ENCODE measurements around the gene KCNAB3. TPM values are rescaled to one million over a fixed set of nuclear protein-coding genes. Genes with fewer than 3 reads are reported as not detected.

KCNAB3 gene
- total and polyA plus RNA-seq, 2 donors (not counting 1 experiment from before 2014, with no cell fraction given): 0.33 to 0.69 TPM

DNA sequence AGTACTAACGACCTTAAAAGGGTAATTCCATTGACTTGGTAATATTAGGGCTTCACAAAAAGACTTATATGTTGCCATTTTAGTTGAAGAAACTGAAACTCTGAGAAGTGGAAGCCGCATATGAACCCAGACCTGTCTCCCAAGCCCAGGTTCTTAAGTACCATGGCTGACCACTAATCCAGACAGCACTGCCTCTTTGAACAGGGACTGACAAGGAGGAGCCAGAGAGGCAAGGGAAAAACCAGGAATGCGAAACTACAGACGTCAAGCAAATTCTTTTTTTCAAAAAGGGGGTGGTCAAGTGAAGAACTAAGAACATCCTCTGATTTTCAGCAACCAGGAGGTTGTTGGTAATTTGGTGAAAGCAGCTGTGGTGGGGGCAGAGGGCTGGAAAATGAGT is 56.6 kb downstream of the KCNAB3 start:
- H3K27me3 ChIP-seq (ENCODE audit: control insufficient read depth, insufficient read depth, low read length): no peaks in the 10 kb centered on the region
- H3K27ac ChIP-seq (ENCODE audit: insufficient read depth, low read length): no peak overlapping the region
- no peaks in the 10 kb centered on the region for H4K20me1 ChIP-seq (ENCODE audit: control insufficient read depth, extremely low read depth, insufficient read depth, low read length)
- no peak for TF ChIP-seq EZH2 (IDR thresholded peaks at IDR 0.05; ENCODE audit: low read length, missing control alignments)
- TF ChIP-seq CTCF (conservative IDR thresholded peaks at IDR 0.05 in 1 of 2, IDR thresholded peaks at IDR 0.05 in 1 of 2; ENCODE audit: low read depth in 1 of 2, low read length in 2 of 2): no peak
- no peaks in the 10 kb centered on the region for H3K9me3 ChIP-seq (ENCODE audit: control insufficient read depth, insufficient read depth, low read depth, low read length)
- H2AFZ ChIP-seq (ENCODE audit: low read length): no peak overlapping the region
- no peak overlapping the region for H3K9ac ChIP-seq (ENCODE audit: insufficient read depth, low read length)
- H3K4me2 ChIP-seq (ENCODE audit: extremely low read depth, insufficient read depth, low read length): no peak overlapping the region
- H3K4me3 ChIP-seq (replicated peaks in 1 of 4; ENCODE audit: control extremely low read depth in 1 of 4, insufficient read depth in 1 of 4, low read depth in 3 of 4, low read length in 4 of 4): no peak overlapping the region
- H3K79me2 ChIP-seq (ENCODE audit: control insufficient read depth, insufficient read depth, low read length): no peaks in the 10 kb centered on the region
- peaks cover 1% of the 10 kb centered on the region for H3K36me3 ChIP-seq (ENCODE audit: control insufficient read depth, insufficient read depth, low read length)
- no peak for DNase-seq (ENCODE audit: low read depth in 2 of 2)
- H3K4me1 ChIP-seq (ENCODE audit: control insufficient read depth, extremely low read depth, insufficient read depth, low read length): no peaks in the 10 kb centered on the region

Other genes starting within 250 kb of the KCNAB3 start
- gene TP53, start 242.4 kb downstream of the KCNAB3 start, total RNA-seq: 23.0 and 24.7 TPM in 2 replicates
- 35.5 and 43.2 TPM in 2 replicates for gene TP53, start 242.4 kb downstream of the KCNAB3 start, polyA plus RNA-seq
- 2.3 and 3.1 TPM in 2 replicates for gene WRAP53, start 241.4 kb downstream of the KCNAB3 start, total RNA-seq
- 3.0 and 7.2 TPM in 2 replicates for gene WRAP53, start 241.4 kb downstream of the KCNAB3 start, polyA plus RNA-seq
- 0.26 and 0.33 TPM in 2 replicates for gene EFNB3, start 224.7 kb downstream of the KCNAB3 start, total RNA-seq
- gene EFNB3, start 224.7 kb downstream of the KCNAB3 start, polyA plus RNA-seq: 0.51 and 3.7 TPM in 2 replicates
- 0.17 and 0.26 TPM in 2 replicates for gene DNAH2, start 212.1 kb downstream of the KCNAB3 start, total RNA-seq
- 0.06 and 0.08 TPM in 2 replicates for gene DNAH2, start 212.1 kb downstream of the KCNAB3 start, polyA plus RNA-seq
- 9.4 and 12.3 TPM in 2 replicates for gene KDM6B, start 95.6 kb downstream of the KCNAB3 start, total RNA-seq
- gene KDM6B, start 95.6 kb downstream of the KCNAB3 start, polyA plus RNA-seq: 0.68 and 1.1 TPM in 2 replicates
- gene TMEM88, start 74.8 kb downstream of the KCNAB3 start, total RNA-seq: 0.17 TPM in 1 of 2 replicates, not detected in the other
- gene TMEM88, start 74.8 kb downstream of the KCNAB3 start, polyA plus RNA-seq: 0.07 TPM in 1 of 2 replicates, not detected in the other
- 41.6 and 78.9 TPM in 2 replicates for gene NAA38, start 72.3 kb downstream of the KCNAB3 start, total RNA-seq
- gene NAA38, start 72.3 kb downstream of the KCNAB3 start, polyA plus RNA-seq: 31.0 and 40.7 TPM in 2 replicates
- 6.9 and 7.4 TPM in 2 replicates for gene CYB5D1, start 71.9 kb downstream of the KCNAB3 start, total RNA-seq
- 6.8 and 8.7 TPM in 2 replicates for gene CYB5D1, start 71.9 kb downstream of the KCNAB3 start, polyA plus RNA-seq
- 144 and 165 TPM in 2 replicates for gene CHD3, start 41.1 kb downstream of the KCNAB3 start, total RNA-seq
- gene CHD3, start 41.1 kb downstream of the KCNAB3 start, polyA plus RNA-seq: 23.6 and 23.8 TPM in 2 replicates
- gene RNF227, start 13.6 kb downstream of the KCNAB3 start, total RNA-seq: 1.8 and 3.9 TPM in 2 replicates
- 2.2 and 2.8 TPM in 2 replicates for gene RNF227, start 13.6 kb downstream of the KCNAB3 start, polyA plus RNA-seq
- gene TRAPPC1, start 2.1 kb upstream of the KCNAB3 start, total RNA-seq: 38.3 and 61.9 TPM in 2 replicates
- 342 and 409 TPM in 2 replicates for gene TRAPPC1, start 2.1 kb upstream of the KCNAB3 start, polyA plus RNA-seq
- gene CNTROB, start 2.4 kb upstream of the KCNAB3 start, total RNA-seq: 12.8 and 17.2 TPM in 2 replicates
- gene CNTROB, start 2.4 kb upstream of the KCNAB3 start, polyA plus RNA-seq: 12.6 and 20.8 TPM in 2 replicates
- not detected in 2 replicates for gene GUCY2D, start 72.8 kb upstream of the KCNAB3 start, total RNA-seq
- gene GUCY2D, start 72.8 kb upstream of the KCNAB3 start, polyA plus RNA-seq: not detected in 2 replicates
- gene ALOX15B, start 109.2 kb upstream of the KCNAB3 start, total RNA-seq: not detected in 2 replicates
- not detected in 2 replicates for gene ALOX15B, start 109.2 kb upstream of the KCNAB3 start, polyA plus RNA-seq
- gene ALOX12B, start 157.9 kb upstream of the KCNAB3 start, total RNA-seq: not detected in 2 replicates
- not detected in 2 replicates for gene ALOX12B, start 157.9 kb upstream of the KCNAB3 start, polyA plus RNA-seq
- not detected in 2 replicates for gene ALOXE3, start 188.7 kb upstream of the KCNAB3 start, total RNA-seq
- 0.01 and 0.03 TPM in 2 replicates for gene ALOXE3, start 188.7 kb upstream of the KCNAB3 start, polyA plus RNA-seq
- under 0.01 TPM in 1 of 2 replicates, not detected in the other for gene HES7, start 194.2 kb upstream of the KCNAB3 start, total RNA-seq
- not detected in 2 replicates for gene HES7, start 194.2 kb upstream of the KCNAB3 start, polyA plus RNA-seq
- gene PER1, start 222.5 kb upstream of the KCNAB3 start, total RNA-seq: 3.1 and 6.9 TPM in 2 replicates
- 2.5 and 4.1 TPM in 2 replicates for gene PER1, start 222.5 kb upstream of the KCNAB3 start, polyA plus RNA-seq
- 3.6 and 8.1 TPM in 2 replicates for gene VAMP2, start 233.1 kb upstream of the KCNAB3 start, total RNA-seq
- 12.2 and 14.2 TPM in 2 replicates for gene VAMP2, start 233.1 kb upstream of the KCNAB3 start, polyA plus RNA-seq
- 15.4 and 36.0 TPM in 2 replicates for gene TMEM107, start 246.5 kb upstream of the KCNAB3 start, total RNA-seq
- 9.8 and 13.0 TPM in 2 replicates for gene TMEM107, start 246.5 kb upstream of the KCNAB3 start, polyA plus RNA-seq